NCI-H2107 treated with DMSO at 0.1 percent for 48 hours (cell line): ENCODE data around the gene RBBP8NL.

Source experiments
- DNase-seq: peaks from one replicate; lab custom pipeline; 2025; ENCODE audit not compliant: unreplicated experiment; lab: John Stamatoyannopoulos, UW

The RBBP8NL gene

DNA sequence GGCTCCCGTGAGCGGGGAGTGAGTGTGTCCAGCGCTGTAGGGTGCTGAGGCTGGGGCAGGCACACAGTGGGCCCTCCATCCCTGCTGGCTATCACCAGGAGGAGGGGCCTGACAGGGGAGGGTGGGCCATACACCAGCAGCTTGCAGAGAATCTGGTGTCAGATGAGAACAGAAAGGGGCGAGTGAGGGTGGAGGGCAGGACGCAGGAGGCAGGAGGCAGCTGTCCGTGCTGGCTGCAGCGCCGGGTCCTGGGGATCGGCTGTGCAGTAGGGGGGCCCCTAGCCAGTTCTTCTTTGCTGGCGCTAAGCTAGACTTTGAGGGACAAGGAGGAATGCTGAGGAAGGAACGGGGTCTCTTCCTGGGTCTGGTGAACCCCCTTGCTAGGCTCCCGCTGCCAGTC is 18.7 kb downstream of the RBBP8NL start:
- DNase-seq: no peak

DNA sequence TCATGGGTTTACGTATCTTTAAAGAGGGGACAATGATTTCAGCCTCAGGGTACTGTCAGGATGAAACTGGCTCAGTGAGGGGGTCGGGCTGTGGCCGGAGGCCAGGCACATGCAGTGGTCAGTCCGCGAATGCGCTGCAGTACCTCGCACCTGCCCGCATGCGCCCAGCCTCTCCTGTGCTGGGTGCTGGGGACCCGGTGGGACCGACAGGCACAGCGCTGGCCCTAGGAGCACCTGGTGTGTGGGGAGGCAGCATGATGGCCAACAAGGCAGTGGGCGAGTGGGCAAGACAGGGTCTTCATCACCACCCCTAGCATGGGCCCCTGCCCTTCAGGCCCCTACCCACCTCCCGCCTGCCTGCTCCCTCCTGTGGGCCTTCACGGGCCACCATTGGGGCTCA is 19.3 kb downstream of the RBBP8NL start:
- no peak for DNase-seq

DNA sequence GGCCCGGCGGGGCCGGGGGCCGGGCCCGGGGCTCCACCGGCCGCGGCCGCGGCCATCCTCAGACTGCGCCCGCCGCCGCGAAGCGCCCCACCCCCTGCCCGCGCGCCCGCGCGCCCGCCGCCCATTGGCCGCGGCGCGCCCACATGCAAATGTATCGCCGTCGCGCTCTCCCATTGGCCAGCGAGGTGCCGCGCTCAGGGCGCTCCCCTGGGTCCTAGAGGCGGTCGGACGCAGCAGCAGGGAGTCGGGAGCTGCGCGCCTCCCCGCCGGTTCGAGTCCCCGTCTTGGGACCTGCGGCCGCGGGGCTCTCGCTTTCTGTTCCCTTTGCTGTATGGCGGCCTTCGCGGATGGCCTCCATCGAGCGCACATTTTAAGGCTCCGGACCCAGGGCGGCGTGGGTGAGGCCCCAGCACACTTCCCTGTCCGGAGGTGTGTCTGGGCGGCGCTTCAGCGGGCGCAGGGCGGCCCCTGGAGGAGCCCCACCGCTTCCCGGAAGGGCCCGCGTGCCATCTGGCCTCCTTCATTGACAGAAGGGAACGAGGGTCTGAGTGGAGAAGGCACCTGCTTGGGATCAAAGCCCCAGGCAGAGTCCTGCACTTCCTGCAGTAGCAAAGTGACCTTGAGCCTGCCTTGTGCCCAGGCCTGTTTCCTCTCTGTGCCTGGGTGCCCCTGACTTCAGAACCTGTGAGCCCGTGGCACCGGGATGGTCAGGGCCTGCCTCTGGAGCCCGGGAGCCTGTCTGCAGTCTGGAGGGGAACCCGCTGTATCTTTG is 19.9 kb downstream of the RBBP8NL start, which contains the start of gene CABLES2:
TSS of gene CABLES2 (minus strand) at position 65 of the 772 bp plus-strand sequence. CDS start at position 56, 9 bp downstream.
- peak; percentile 76 for DNase-seq

DNA sequence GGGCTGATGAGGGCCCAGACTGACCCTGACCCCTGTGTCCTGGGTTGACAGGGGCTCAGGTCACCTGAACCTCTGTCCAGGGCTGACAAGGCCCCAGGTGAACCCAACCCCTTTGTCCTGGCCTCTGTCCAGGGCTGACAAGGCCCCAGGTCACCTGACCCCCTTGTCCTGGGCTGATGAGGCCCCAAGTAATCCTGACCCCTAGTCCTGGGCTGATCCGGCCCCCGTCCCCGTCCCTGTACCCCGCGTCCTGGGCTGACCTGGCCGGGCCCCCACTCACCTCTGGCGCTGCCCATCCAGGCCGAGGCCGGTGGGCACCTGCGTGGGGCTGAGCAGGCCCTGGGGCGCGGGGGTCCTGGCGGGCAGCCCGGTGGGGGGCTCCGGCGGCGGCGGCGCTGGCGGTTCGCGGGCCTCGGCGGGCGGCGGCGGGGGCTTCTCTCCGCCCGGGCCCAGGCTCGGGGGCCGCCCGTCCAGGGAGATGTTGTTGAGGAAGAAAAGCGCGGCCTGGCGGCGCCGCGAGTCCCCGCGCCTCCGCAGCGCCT is 20.6 kb downstream of the RBBP8NL start:
- no peak for DNase-seq

DNA sequence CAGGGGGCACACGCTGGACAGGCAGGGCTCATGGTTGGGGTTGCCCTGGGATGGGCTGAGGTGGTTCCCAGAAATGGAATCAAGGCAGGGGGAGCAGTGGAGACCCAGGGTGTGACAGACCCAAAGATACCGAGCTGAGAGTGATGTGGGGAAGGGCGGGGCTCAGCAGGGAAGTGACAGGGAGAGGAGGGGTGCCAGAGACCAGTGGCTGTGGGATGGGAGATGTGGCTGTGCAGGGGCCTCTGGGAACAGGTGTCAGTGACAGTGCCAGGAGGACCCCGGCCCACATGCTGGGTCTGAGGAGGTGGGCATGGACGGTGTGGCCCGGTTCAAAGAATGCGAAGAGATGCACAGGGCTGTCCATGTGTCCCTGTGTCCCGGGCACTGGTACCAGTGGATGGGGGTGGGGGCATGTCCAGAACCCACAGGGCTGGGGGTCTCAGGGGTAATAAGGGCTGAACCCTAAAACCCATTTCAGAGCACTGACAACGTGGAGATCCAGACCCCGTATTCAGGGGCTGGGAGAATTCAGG is 21.3 kb downstream of the RBBP8NL start:
- DNase-seq: no peak

DNA sequence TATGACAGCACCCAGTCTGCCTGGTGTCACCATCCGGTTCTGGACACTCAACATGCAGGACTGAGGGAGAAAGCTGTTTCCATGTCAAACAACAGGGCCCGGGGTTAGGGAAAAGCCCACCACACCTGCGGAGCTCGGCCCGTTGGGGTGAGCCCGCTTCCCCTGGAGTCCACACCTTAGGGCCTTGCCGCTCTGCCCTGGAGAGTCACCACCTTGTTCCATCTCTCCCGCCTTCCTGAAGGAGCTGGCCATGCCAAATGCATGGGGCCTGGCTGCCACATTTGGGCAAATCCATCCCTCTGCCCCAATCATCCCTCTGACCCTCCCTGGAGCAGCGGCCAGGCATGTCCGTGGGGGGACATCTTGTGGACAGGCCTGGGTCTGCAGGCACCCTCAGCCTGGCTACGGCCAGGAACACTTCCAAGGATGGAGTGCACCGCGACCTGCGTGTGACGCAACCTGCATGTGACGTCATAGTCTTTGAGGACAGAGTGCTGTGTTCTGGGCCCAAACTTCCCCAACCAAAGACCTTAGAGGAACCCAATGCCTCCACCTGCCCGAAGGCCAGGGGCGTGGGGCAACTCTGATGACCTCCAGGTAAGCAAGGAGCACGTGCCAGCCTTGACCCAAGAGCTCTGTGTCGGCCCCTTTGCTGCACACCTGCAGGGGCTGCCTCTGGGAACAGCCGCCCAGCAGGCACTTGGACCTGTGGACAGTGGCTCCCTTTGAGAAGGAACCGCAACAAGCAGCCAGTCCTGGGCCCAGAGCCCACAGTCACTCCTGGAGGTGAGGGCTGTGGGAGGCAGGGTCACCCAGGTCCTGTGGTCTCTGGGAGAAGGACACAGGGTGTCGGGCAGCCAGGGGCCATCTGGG is 22.0 kb downstream of the RBBP8NL start:
- DNase-seq: no peak

DNA sequence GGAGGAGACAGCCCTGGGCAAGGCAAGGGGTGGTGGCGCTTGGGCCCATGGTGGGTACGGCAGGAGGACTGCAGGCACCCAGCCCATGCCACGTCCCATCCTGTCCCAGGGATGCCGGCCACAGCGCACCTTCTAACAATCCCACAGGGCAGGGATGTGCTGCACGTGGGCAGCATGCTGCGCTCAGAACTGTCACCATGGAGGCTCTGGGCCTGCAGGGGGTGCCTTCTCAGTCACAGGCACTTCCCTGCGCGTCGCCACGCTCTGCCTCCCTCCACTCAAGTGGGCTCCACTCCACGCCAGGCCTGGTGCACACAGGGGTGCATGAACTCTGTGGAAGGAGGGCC is 22.6 kb downstream of the RBBP8NL start:
- DNase-seq: no peak

DNA sequence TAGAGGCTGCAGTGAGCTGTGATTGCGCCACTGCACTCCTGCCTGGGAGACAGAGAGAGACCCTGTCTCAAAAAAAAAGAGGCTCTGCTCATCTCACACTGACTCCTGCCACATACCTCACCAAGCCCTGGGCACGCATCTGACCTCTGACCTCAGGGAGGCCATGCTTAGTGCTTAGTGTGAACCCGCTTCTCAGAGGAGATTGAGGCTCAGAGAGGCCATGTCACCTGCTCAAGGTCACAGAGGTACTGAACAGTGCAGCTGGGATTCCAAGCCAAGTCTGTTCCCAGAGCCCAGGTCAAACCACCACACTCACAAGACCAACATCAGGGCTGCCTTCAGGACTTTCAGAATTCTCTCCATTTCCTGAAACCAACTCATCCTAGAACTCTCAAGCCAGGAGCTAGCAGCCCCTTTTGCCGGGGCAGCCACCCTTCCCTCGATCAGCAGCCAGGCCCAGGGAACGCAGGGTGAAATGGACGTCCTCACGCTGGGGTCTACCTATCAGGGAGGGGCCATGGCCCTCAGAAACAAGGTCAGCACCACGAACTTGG is 23.1 kb downstream of the RBBP8NL start:
- no peak for DNase-seq

DNA sequence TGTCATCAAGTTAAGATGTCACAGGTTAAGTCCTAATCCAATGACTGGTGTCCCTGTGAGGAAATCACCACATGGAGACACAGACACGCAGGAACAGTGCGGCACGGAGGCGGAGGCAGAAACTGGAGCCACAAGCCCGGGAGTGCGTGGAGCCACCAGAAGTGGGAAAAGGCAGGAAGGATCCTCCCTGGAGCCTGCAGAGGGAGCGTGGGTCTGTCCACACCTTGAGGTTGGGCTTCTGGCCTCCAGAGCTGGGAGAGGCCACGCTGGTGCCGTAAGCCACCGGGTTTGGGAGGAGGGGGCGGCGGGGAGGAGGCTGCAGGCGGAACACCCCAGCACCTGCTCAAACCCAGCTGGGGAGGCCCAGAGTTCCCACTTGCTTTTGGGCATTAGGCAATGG is 24.0 kb downstream of the RBBP8NL start:
- no peak for DNase-seq

DNA sequence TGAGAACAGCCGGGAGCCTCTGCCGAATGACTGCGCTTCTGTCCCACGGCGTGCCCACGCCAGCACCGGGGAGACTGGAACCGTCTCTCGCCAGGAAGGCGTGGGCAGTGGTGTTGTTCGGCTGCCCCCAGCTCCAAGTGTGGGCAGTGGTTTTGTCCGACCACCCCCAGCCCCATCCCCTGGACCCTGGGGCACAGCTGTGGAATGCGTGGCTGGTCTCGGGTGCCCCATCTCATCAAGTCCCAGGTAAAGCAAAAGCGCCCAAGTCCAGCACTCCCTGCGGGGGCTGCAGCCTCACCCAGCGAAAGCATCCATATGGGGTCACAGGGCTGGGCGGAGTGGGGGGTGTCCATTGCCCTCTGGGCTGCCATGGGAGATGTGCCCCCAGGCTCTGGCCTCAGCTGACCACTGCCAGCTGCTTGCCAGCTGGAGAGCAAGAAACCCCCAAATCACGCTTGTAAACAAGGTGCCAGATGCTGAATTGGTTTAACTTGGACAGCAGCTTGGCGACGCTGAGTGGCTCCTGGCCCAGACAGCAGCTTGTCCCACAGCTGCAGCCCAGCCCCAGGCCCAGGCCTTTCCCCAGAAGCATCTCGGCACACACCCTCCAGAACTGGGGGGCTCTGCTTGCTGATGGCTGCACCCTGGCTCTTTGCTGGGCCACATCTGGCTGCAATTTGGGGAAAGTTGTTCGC is 24.7 kb downstream of the RBBP8NL start:
- no peak for DNase-seq

DNA sequence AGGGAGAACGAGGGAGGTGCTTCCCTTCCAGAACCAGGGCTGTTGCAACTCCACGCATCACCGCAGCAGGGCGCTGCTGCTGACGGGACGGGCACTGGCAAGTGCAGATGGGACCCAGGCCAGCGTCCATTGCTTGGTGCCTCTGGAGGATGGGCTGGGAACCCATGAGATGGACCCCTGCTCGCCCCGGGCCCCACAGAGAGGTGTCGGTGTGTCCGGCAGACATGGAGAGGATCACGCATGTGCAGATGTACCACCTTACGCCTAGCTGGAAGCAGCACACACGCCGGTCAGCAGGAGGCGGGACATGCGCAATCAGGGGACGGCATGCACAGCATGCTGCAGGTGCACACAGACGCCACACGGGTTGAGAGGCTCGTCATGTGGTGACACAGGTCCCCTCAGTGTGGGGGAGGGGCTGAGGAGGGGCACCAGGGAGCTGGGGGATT is 26.0 kb downstream of the RBBP8NL start:
- no peak for DNase-seq

DNA sequence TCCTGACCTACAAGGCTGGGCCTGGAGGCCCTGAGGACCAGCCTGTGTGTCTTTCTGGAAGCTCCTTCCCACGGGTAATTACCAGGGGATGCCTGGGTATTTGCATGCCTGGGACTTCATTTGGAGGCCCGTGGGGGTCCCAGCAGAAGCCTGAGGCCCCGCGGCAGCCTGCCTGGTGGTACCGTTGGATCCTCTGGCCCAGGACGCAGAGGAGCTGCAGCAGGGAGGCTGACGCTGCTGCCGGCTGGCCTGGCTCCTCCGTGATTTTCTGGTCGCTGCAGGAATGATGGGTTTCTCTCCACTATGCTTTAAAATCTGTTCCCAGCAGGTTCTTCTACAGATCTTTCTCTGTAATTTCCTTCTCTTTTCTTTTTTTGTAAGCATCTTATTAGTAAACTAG is 26.8 kb downstream of the RBBP8NL start:
- no peak for DNase-seq

DNA sequence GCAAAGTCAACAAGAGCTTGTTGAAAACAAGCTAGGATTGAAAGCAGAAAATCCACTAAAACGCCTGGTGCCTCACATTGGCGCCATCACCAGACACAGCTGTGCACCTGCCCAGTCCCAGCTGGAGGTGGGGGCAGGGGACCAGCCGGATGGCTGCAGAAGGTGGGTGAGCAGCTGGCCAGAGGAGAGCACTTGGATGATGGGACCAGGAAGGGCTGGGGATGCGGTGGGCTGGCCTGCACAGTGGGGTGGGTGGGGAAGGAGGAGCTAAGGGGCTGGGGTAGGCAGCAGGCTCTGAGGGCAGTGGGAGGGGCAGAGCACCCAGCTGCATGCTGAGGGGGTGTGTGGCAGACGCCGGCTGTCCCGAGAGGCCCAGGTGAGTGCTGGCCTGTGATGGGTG is 27.3 kb downstream of the RBBP8NL start:
- DNase-seq: no peak

DNA sequence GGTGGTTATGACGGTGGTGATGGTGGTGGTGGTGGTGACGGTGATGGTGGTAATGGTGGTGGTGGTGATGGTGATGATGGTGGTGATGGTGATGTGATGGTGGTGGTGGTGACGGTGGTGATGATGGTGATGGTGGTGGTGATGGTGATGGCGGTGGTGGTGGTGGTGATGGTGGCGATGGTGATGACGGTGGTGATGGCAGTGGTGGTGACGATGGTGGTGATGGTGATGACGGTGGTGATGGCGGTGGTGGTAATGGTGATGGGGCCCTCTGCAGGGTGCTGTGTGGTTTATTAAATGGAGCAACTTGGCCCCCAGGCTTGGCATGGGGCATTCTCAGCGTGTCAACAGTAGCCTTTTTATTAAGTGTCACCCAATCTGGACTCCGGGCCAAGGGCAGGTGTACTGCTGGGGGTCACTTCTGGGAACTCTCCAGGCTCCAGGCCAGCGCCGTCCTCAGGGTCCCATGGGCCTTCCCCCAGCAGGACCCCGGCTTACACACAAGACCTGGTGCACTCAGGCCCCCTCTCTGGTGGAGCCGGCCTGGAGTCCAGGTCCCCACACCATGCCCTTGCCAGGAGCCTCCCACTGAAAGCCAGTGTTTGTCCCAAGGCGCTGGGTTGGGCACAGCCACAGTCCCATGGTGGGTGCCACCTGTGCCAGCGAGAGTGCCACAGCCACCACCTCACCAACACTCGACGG is 29.1 kb downstream of the RBBP8NL start:
- no peak for DNase-seq

DNA sequence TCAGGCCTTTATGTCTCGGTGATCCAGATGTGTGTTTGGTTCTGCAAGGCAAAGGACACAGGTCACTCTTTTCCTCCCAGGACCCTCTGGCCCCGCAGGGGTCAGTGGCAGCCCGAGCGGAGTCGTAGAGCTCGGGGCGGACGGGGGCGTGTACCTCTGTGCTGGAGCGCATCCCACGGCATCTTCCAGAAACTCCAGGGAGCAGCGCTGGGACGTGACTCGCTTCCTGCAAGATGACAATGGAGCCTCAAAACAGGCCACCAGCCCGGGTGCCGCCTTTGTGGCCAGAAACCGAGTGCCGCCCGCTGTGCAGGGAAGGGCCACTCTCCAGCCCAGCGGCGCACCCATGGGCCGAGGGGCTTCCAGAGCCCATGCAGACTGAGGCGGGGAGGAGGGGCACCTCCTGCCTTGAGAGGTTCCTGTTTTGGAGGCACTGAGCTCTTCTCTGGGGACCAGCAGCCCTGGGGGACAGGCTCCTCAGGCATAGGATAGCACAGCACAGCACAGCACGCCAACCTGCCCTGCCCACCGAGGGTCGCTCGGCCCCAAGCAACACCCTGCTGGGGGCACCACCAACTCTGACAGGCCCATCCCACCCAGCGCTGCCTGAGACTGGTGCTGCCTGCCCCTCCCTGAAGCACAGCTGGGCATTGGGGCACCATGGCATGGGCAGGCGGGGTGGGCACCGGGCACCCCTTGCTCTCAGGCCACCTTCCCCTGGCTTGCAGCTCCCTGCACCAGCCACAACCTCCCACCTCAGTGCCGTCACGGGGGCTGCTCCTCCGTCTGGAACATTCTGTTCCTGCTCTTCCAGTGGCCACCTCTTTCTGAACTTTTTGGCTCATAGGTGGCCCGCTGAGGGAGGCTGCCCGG is 30.7 kb downstream of the RBBP8NL start:
- no peak for DNase-seq

DNA sequence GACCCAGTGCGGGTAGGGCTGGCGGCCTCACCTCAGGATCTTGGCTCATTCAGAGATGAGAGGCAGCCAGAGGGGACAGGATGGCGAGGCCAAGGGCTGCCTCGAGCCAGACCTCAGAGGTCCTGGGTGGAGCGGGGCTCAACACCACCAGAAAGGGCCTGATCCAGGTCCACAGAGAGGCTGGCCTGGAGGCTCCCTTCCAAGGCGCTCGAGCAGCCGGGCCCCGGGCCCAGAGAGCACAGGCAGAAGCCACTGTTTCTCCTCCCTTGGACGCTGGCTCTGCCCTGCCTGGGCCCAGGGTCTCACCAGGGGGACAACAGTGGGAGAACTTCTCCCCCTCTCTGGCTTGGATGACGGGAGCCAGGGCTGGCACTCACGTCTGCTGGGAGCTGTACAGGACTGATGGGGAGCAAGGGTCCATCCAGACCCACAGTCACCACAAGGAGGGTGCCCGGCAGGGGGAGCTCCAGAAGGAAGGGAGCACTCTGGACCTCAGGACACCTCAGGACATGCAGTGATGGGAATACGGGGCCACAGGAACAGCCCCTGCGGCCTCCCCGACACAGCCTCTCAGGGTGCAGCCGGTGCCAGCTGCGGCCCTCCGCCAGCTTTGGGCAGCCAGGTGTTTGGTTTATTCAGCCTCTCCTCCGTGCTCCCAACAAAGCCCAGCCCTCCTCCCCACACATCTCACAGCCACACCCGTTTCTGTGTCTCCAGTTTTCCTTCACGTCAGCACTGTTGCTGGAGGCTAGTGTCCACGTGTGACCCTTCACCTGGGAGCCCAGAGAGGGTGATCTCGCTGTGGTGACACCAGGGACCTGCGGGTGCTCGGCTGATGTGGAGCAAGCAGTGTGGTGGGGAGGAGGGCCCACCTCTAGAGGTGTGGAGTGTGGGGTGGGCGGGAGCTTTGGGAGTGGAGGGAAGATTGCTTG is 31.8 kb downstream of the RBBP8NL start:
- no peak for DNase-seq

DNA sequence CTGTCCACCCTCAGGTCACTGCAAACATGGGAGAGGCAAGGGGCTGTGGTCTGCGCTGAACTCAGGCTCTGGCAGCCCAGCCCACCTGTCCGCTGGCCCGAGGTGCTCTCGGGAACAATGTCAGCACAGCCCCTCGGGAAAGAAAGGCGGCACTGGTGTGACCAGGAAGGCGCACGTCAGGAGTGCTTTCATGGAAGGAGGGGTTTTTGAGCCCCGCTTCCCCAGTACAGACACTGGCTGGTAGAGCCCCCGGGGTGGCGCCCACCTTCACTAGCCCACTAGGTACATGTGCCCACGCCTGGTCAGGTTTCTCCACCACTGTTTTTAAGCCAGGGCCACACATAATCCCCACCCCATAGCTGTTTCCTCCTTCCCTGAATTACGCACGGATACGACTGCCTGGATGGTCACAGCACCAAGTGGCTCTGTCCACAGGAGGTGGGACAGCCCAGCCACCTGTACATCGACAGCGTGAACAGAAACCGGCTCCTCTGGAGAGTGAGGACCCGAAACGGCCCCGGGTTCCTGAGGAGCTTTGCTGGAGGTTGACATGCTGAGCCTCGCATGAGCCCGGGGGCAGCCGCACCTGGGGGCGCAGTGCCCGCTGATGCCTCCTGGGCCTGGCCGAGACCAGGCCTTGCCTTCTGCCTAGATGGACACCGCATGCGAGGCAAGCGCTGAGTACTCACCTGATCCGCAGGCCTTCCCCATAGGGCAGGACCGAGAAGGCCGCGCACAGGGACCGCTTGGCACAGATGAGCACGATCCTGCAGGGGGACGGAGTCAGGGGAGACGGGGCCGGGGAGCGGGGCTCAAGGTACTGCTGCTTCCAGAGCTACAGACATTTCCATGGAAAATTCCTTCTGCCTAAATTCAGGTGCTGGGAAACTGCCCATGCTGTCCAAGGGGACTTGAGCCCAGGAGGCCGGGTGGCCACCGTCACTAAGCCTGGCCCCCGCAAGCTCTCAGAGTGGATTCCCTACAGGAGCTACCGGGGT is 32.8 kb downstream of the RBBP8NL start:
- DNase-seq: no peak
